ENCODE results near the gene COMT.

COMT gene

DNA sequence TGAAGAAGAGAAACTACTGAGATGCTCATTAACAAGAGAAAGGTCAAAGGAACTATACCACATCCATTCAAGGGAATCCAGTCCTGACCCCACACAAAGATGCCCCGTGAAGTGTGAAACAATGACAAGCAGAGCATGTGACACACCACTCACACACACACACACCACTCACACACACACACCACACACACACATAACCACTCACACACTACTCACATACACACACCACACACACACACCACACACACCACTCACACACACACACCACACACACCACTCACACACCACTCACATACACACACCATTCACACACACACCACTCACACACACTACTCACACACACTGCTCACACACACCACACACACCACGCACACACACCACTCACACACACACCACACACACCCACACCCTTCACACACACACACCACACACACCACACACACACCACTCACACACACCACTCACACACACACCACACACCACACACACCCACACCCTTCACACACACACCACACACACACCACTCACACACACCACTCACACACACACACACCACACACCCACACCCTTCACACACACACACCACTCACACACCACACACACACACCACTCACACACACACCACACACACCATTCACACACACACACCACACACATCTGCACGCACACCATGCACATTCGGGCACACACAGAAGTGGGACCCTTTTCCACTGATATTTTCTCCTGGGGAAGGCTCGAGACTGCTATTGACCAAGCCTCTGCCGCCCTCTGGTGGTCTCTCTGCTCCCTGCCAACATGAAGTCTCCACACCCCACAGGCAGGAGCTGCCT is 32.0 kb upstream of the COMT start:
- TF ChIP-seq CTCF (IDR thresholded peaks at IDR 0.05) = peak; percentile 87
- H3K27ac ChIP-seq = no peak overlapping the region
- H3K4me3 ChIP-seq = no peak overlapping the region
- peak; percentile 82 for DNase-seq (ENCODE audit: low spot score)

- Histone ChIP-seq H3K4me3 (no peak overlapping the region), H3K27ac (no peak overlapping the region)
- no peak for TF ChIP-seq CTCF (IDR thresholded peaks at IDR 0.05)
- no peak for DNase-seq (ENCODE audit: low spot score)
Observed at GRCh38 chr22:19910180-19910744, 31.3 kb upstream of the COMT start.

GRCh38 chr22:19911540-19912270 is 29.9 kb upstream of the COMT start:
- peak; percentile 72 for DNase-seq (ENCODE audit: low spot score)
- no peak for TF ChIP-seq CTCF (IDR thresholded peaks at IDR 0.05)
- no peak overlapping the region for H3K27ac ChIP-seq
- H3K4me3 ChIP-seq = no peak overlapping the region

GRCh38 chr22:19912271-19912999 is 29.1 kb upstream of the COMT start:
- no peak overlapping the region for H3K27ac ChIP-seq
- no peak for DNase-seq (ENCODE audit: low spot score)

GRCh38 chr22:19913337-19913936 is 28.1 kb upstream of the COMT start:
- DNase-seq (ENCODE audit: low spot score) = no peak
- no peak overlapping the region for H3K27ac ChIP-seq
- TF ChIP-seq CTCF (IDR thresholded peaks at IDR 0.05) = no peak

More at GRCh38 chr22:19912271-19912999, 29.1 kb upstream of the COMT start:
- H3K4me3 ChIP-seq = no peak overlapping the region
- no peak for TF ChIP-seq CTCF (IDR thresholded peaks at IDR 0.05)

DNA sequence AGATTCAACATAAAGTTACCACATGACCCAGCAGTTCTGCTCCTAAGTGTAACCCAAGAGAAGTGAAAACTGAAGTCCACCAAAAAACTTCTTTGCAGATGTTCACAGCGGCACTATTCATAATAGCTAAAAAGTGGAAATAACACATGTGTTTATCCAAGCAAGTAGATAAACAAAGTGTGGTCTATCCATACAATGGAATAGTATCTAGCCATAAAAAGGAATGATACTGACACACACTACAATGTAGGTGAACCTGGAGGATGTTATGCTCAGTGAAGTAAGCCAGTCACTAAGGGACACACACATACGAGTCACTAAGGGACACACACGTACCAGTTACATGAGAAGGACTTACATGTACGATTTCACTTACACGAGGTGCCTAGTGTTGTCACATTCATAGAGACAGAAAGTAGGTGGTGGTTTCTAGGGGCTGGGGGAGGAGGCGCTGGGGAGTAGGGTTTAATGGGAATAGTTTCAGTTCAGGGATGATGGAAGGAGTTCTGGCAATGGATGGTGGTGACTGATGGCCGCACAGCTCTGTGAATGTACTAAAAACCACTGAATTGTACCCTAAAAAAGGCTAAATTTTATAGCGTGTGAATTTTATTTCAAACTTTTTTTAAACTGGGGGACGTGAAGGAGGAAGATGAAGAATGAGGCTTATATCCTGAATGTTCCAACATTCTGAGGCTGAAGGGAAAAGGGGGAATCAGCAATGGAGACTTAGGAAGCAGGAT is 27.2 kb upstream of the COMT start:
- Histone ChIP-seq H3K27ac (no peak overlapping the region), H3K4me3 (no peak overlapping the region)
- no peak for DNase-seq (ENCODE audit: low spot score)
- no peak for TF ChIP-seq CTCF (IDR thresholded peaks at IDR 0.05)

More at GRCh38 chr22:19913337-19913936, 28.1 kb upstream of the COMT start:
- H3K4me3 ChIP-seq = no peak overlapping the region

All from coronary artery (tissue), 2 donors.